GM10266 (cell line): ENCODE results near the gene SHC3.

Experiments
- DNase-seq: peaks from one replicate; pipeline ENCODE4 v3.0.0; 2012; ENCODE audit errors: extremely low spot score
- TF ChIP-seq, protein P1 (sequence below): IDR thresholded peaks from 2 replicates; pipeline ENCODE4 v1.5.1; 2012; ENCODE audit warnings: mild to moderate bottlenecking, low read depth; ENCODE audit not compliant: control insufficient read depth, insufficient read depth; ENCODE audit errors: missing control alignments

SHC3 gene

GRCh38 chr9:89093201-89093975, 85.2 kb downstream of the SHC3 start:
- no peak for DNase-seq
- TF ChIP-seq, protein P1, sequence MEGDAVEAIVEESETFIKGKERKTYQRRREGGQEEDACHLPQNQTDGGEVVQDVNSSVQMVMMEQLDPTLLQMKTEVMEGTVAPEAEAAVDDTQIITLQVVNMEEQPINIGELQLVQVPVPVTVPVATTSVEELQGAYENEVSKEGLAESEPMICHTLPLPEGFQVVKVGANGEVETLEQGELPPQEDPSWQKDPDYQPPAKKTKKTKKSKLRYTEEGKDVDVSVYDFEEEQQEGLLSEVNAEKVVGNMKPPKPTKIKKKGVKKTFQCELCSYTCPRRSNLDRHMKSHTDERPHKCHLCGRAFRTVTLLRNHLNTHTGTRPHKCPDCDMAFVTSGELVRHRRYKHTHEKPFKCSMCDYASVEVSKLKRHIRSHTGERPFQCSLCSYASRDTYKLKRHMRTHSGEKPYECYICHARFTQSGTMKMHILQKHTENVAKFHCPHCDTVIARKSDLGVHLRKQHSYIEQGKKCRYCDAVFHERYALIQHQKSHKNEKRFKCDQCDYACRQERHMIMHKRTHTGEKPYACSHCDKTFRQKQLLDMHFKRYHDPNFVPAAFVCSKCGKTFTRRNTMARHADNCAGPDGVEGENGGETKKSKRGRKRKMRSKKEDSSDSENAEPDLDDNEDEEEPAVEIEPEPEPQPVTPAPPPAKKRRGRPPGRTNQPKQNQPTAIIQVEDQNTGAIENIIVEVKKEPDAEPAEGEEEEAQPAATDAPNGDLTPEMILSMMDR: no peak

GRCh38 chr9:89089176-89089575, 89.4 kb downstream of the SHC3 start:
- no peak for DNase-seq
- TF ChIP-seq, protein P1: no peak

- TF ChIP-seq, protein P1: no peak
- DNase-seq: no peak
These were observed 95.0 kb downstream of the SHC3 start for GRCh38 chr9:89083626-89084025.

GRCh38 chr9:89080193-89080592, 98.4 kb downstream of the SHC3 start:
- no peak for DNase-seq
- TF ChIP-seq, protein P1: no peak

DNA sequence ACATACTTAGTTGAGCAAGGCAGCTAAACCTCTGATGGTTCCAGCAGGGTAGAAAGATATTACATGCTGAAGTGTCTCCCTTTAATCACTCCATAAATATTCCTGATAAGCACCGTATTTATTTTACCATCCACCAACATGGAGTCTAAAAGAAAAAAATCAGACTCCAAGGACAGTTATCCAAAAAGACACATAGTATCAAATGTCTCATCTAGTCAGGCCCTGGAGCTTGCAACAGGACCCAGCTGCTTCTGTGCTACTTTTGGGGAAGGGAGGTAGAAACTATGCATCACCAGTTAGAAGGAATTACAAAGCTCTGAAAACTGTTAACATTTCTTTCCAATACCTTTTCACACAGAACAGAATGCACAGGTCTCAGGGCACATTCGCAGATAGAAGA, 99.2 kb downstream of the SHC3 start:
- no peak for DNase-seq
- TF ChIP-seq, protein P1: no peak

DNA sequence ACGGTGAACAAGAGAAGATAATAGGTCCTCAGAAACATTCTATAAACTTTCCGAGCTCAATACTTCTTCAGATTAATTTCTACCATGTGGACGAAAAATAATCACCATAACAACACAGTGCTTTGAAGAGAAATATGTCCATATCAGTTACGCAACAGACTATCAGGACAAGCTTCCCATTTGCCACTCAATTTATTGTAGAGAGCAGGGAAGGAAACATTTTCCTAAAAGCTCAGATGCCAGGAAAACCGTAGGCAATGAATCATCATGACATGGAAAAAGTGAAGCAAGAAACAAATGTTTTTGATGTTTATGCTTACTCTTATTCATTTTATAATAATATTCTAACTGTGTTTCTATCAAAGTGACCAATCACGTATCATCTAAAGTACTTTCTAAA, 99.8 kb downstream of the SHC3 start:
- DNase-seq: no peak

GRCh38 chr9:89078421-89078820, 100.2 kb downstream of the SHC3 start:
- no peak for DNase-seq
- TF ChIP-seq, protein P1: no peak

More for the DNA sequence above, 99.8 kb downstream of the SHC3 start:
- TF ChIP-seq, protein P1: no peak
